OCI-LY3 (cell line): ENCODE results near the gene SLC38A10.

Experiments used
- H2AFZ ChIP-seq: fragments of 200-600, 300-600 bp; shearing (Covaris generic); 2 replicates; pipeline ENCODE4 v1.6.0; 2014; ENCODE audit warnings: antibody characterized with exemption, low read depth, low read length
- H3K27ac ChIP-seq: fragments of 200-600, 300-600 bp; sonication (generic); 2 replicates; pipeline ENCODE4 v1.5.1; 2014; ENCODE audit warnings: mild to moderate bottlenecking, low read length, moderate library complexity, mixed read lengths
- H3K27me3 ChIP-seq: fragments of 200-600, 300-600 bp; sonication (generic); 2 replicates; pipeline ENCODE4 v1.6.1; 2014; ENCODE audit warnings: low read depth, low read length, mixed read lengths
- H3K36me3 ChIP-seq: fragments of 200-600, 300-600 bp; sonication (generic); replicated peaks from 2 replicates; pipeline ENCODE3; 2014; ENCODE audit warnings: low read depth, low read length, mixed read lengths
- H3K4me1 ChIP-seq: fragments of 300-600, 200-600 bp; sonication (generic); 2 replicates; pipeline ENCODE4 v1.6.1; 2014; ENCODE audit warnings: low read length, mixed read lengths
- H3K4me2 ChIP-seq: fragments of 200-600, 300-600 bp; sonication (generic); 2 replicates; pipeline ENCODE4 v1.6.1; 2014; ENCODE audit warnings: low read length, mixed read lengths
- H3K4me3 ChIP-seq: fragments of 300-600, 200-600 bp; sonication (generic); 2 replicates; pipeline ENCODE4 v1.5.1; 2014; ENCODE audit warnings: antibody characterized with exemption, mild to moderate bottlenecking, low read length, moderate library complexity
- H3K79me2 ChIP-seq: fragments of 300-600, 200-600 bp; shearing (Covaris generic); 2 replicates; pipeline ENCODE4 v1.6.1; 2014; ENCODE audit warnings: mild to moderate bottlenecking, low read length, mixed read lengths
- H3K9ac ChIP-seq: fragments of 300-600, 200-600 bp; shearing (Covaris generic); 2 replicates; pipeline ENCODE4 v1.6.0; 2014; ENCODE audit warnings: mild to moderate bottlenecking, low read length, moderate library complexity
- H3K9me3 ChIP-seq: fragments of 200-600, 300-600 bp; shearing (Covaris generic); 2 replicates; pipeline ENCODE4 v1.6.1; 2014; ENCODE audit warnings: low read length, mixed read lengths; ENCODE audit not compliant: insufficient read depth
- H4K20me1 ChIP-seq: fragments of 200-600, 300-600 bp; sonication (generic); 2 replicates; pipeline ENCODE4 v1.6.1; 2016; ENCODE audit warnings: low read length, mixed read lengths; ENCODE audit not compliant: insufficient read depth
- CTCF ChIP-seq: fragments of 200-600, 300-600 bp; sonication (generic); IDR thresholded peaks from 2 replicates; pipeline ENCODE4 v1.5.1; 2014; ENCODE audit warnings: antibody characterized with exemption, low read length, low read depth
- EZH2phosphoT487 ChIP-seq: fragments of 200-600 bp; shearing (Covaris generic); IDR thresholded peaks from 2 replicates; pipeline ENCODE4 v1.6.1; 2018; ENCODE audit warnings: antibody characterized with exemption, mixed run types, low read depth

The SLC38A10 gene

GRCh38 chr17:81338274-81339190 lies 43.4 kb upstream of the SLC38A10 start:
- Histone ChIP-seq H3K4me3 (no peak overlapping the region), H3K9ac (no peak overlapping the region)

GRCh38 chr17:81337476-81337879 lies 42.4 kb upstream of the SLC38A10 start:
- no peaks in the 10 kb centered on the region for H3K36me3 ChIP-seq
- no peak overlapping the region for H2AFZ ChIP-seq
- no peaks in the 10 kb centered on the region for H3K4me1 ChIP-seq
- H3K4me2 ChIP-seq = no peak overlapping the region
- H3K27ac ChIP-seq = no peak overlapping the region
- no peaks in the 10 kb centered on the region for H4K20me1 ChIP-seq
- peaks cover 5% of the 10 kb centered on the region for H3K27me3 ChIP-seq
- TF ChIP-seq CTCF = no peak
- TF ChIP-seq EZH2phosphoT487 = no peak
- H3K9ac ChIP-seq = no peak overlapping the region
- no peaks in the 10 kb centered on the region for H3K79me2 ChIP-seq
- no peak overlapping the region for H3K4me3 ChIP-seq
- H3K9me3 ChIP-seq = no peaks in the 10 kb centered on the region

More at GRCh38 chr17:81338274-81339190, 43.4 kb upstream of the SLC38A10 start:
- Histone ChIP-seq H3K27ac (no peak overlapping the region), H4K20me1 (no peaks in the 10 kb centered on the region), H3K4me1 (no peaks in the 10 kb centered on the region), H3K27me3 (no peaks in the 10 kb centered on the region), H3K9me3 (no peaks in the 10 kb centered on the region), H3K4me2 (no peak overlapping the region), H3K36me3 (no peaks in the 10 kb centered on the region), H3K79me2 (0 out of 2 replicates have a peak, but pooled peaks cover 6% of the 10 kb centered on the region), H2AFZ (no peak overlapping the region)
- TF ChIP-seq EZH2phosphoT487 (no peak), CTCF (no peak)

- Histone ChIP-seq H3K9me3 (no peaks in the 10 kb centered on the region), H3K27me3 (peaks cover 11% of the 10 kb centered on the region), H3K4me1 (no peaks in the 10 kb centered on the region), H3K79me2 (no peaks in the 10 kb centered on the region), H3K4me2 (no peak overlapping the region), H3K4me3 (no peak overlapping the region), H2AFZ (no peak overlapping the region), H3K27ac (no peak overlapping the region), H3K36me3 (no peaks in the 10 kb centered on the region), H4K20me1 (no peaks in the 10 kb centered on the region), H3K9ac (no peak overlapping the region)
- no peak for TF ChIP-seq CTCF
- TF ChIP-seq EZH2phosphoT487 = no peak
These were observed 41.8 kb upstream of the SLC38A10 start for GRCh38 chr17:81336930-81337325.

- TF ChIP-seq EZH2phosphoT487 (no peak), CTCF (no peak)
- no peak overlapping the region for H3K27ac ChIP-seq
These were observed 41.3 kb upstream of the SLC38A10 start for GRCh38 chr17:81336296-81336929.

More at GRCh38 chr17:81336296-81336929, 41.3 kb upstream of the SLC38A10 start:
- Histone ChIP-seq H3K4me2 (no peak overlapping the region), H3K9me3 (no peaks in the 10 kb centered on the region), H2AFZ (no peak overlapping the region), H4K20me1 (no peaks in the 10 kb centered on the region), H3K4me1 (no peaks in the 10 kb centered on the region), H3K9ac (no peak overlapping the region), H3K27me3 (peaks cover 16% of the 10 kb centered on the region), H3K79me2 (no peaks in the 10 kb centered on the region), H3K36me3 (no peaks in the 10 kb centered on the region), H3K4me3 (no peak overlapping the region)
